ENCODE results near the gene KDM6B.
"Not testable (repeated sequence)": the region's sequence is repeated elsewhere in the genome, so short reads cannot be mapped to it uniquely, and the experiment has no call there.

Gene KDM6B

GRCh38 chr17:7833795-7834541 lies at the start of gene KDM6B:
Gene KDM6B (plus strand): TSS chr17:7834217. CDS start chr17:7845555, 11,338 bp downstream.
- DNase-seq (ENCODE audit: low read depth) = no peak
- peak within 1 kb of the TSS; percentile 78 for H3K4me3 ChIP-seq (ENCODE audit: low read depth, low read length)

GRCh38 chr17:7786866-7787265 lies 47.2 kb upstream of the KDM6B start:
- no peak for DNase-seq (ENCODE audit: low read depth)
- H3K4me3 ChIP-seq (ENCODE audit: low read depth, low read length) = no peak overlapping the region

GRCh38 chr17:7789131-7789530 lies 44.9 kb upstream of the KDM6B start:
- DNase-seq (ENCODE audit: low read depth) = no peak
- H3K4me3 ChIP-seq (ENCODE audit: low read depth, low read length) = no peak overlapping the region

GRCh38 chr17:7790150-7790549 lies 43.9 kb upstream of the KDM6B start:
- H3K4me3 ChIP-seq (ENCODE audit: low read depth, low read length) = no peak overlapping the region
- no peak for DNase-seq (ENCODE audit: low read depth)

GRCh38 chr17:7792611-7793010 lies 41.4 kb upstream of the KDM6B start:
- no peak for DNase-seq (ENCODE audit: low read depth)
- H3K4me3 ChIP-seq (ENCODE audit: low read depth, low read length) = no peak overlapping the region

- H3K4me3 ChIP-seq (ENCODE audit: low read depth, low read length) = no peak overlapping the region
- DNase-seq (ENCODE audit: low read depth) = no peak
These were observed 39.8 kb upstream of the KDM6B start for GRCh38 chr17:7794075-7794663.

GRCh38 chr17:7797976-7798375 lies 36.0 kb upstream of the KDM6B start:
- no peak overlapping the region for H3K4me3 ChIP-seq (ENCODE audit: low read depth, low read length)
- DNase-seq (ENCODE audit: low read depth) = no peak

GRCh38 chr17:7798839-7799238 lies 35.2 kb upstream of the KDM6B start:
- H3K4me3 ChIP-seq (ENCODE audit: low read depth, low read length) = no peak overlapping the region
- DNase-seq (ENCODE audit: low read depth) = no peak

GRCh38 chr17:7803981-7804380 lies 30.0 kb upstream of the KDM6B start:
- no peak overlapping the region for H3K4me3 ChIP-seq (ENCODE audit: low read depth, low read length)
- no peak for DNase-seq (ENCODE audit: low read depth)

GRCh38 chr17:7806587-7806986 lies 27.4 kb upstream of the KDM6B start:
- no peak for DNase-seq (ENCODE audit: low read depth)
- no peak overlapping the region for H3K4me3 ChIP-seq (ENCODE audit: low read depth, low read length)

- H3K4me3 ChIP-seq (ENCODE audit: low read depth, low read length) = no peak overlapping the region
- DNase-seq (ENCODE audit: low read depth) = no peak
These were observed 26.8 kb upstream of the KDM6B start for GRCh38 chr17:7807206-7807605.

GRCh38 chr17:7809086-7809790 lies 24.8 kb upstream of the KDM6B start:
- no peak for DNase-seq (ENCODE audit: low read depth)
- H3K4me3 ChIP-seq (ENCODE audit: low read depth, low read length) = no peak overlapping the region

GRCh38 chr17:7809791-7810343 lies 24.1 kb upstream of the KDM6B start:
- DNase-seq (ENCODE audit: low read depth); H3K4me3 ChIP-seq (ENCODE audit: low read depth, low read length): not testable (repeated sequence)

- no peak for DNase-seq (ENCODE audit: low read depth)
- no peak overlapping the region for H3K4me3 ChIP-seq (ENCODE audit: low read depth, low read length)
These were observed 22.8 kb upstream of the KDM6B start for GRCh38 chr17:7811251-7811650.

- no peak for DNase-seq (ENCODE audit: low read depth)
These were observed 19.0 kb upstream of the KDM6B start for GRCh38 chr17:7814969-7815368.

GRCh38 chr17:7816926-7817642 lies 16.9 kb upstream of the KDM6B start:
- no peak overlapping the region for H3K4me3 ChIP-seq (ENCODE audit: low read depth, low read length)

More at GRCh38 chr17:7814969-7815368, 19.0 kb upstream of the KDM6B start:
- H3K4me3 ChIP-seq (ENCODE audit: low read depth, low read length) = no peak overlapping the region

GRCh38 chr17:7817643-7817964 lies 16.4 kb upstream of the KDM6B start:
- H3K4me3 ChIP-seq (ENCODE audit: low read depth, low read length) = no peak overlapping the region
- DNase-seq (ENCODE audit: low read depth) = no peak

More at GRCh38 chr17:7816926-7817642, 16.9 kb upstream of the KDM6B start:
- no peak for DNase-seq (ENCODE audit: low read depth)

GRCh38 chr17:7818026-7818425 lies 16.0 kb upstream of the KDM6B start:
- DNase-seq (ENCODE audit: low read depth) = no peak
- H3K4me3 ChIP-seq (ENCODE audit: low read depth, low read length) = no peak overlapping the region

GRCh38 chr17:7818746-7819645 lies 15.0 kb upstream of the KDM6B start:
- DNase-seq (ENCODE audit: low read depth) = no peak
- no peak overlapping the region for H3K4me3 ChIP-seq (ENCODE audit: low read depth, low read length)
